Spleen (tissue), 11 donors: ENCODE results near the gene ZDHHC14. TPM values are rescaled to one million over a fixed set of nuclear protein-coding genes. Genes with fewer than 3 reads are reported as not detected.

ENCODE experiments used
- DNase-seq: peaks from one replicate; pipeline ENCODE4 v3.0.0-alpha.2; 2020
- H3K27ac ChIP-seq, 8 donors: fragments of 200-600 bp; sonication (generic) in 7 of 8; 1 replicate in 4 of 8; 2 replicates in 4 of 8; pipeline versions ENCODE4 v1.5.0 to v1.8.0; 2016 to 2021; ENCODE audit warnings: inconsistent platforms in 4 of 8, mild to moderate bottlenecking in 4 of 8, moderate library complexity in 1 of 8
- H3K27me3 ChIP-seq, 7 donors: fragments of 200-600 bp; sonication (generic) in 6 of 7; replicated peaks in 1 of 7; 1 replicate in 4 of 7; 2 replicates in 3 of 7; pipeline versions ENCODE4 v1.5.0 to v1.8.0; 2016 to 2021; ENCODE audit warnings: inconsistent platforms in 3 of 7, mild to moderate bottlenecking in 1 of 7
- H3K36me3 ChIP-seq, 6 donors: fragments of 200-600 bp; sonication (generic) in 5 of 6; 1 replicate in 4 of 6; 2 replicates in 2 of 6; pipeline versions ENCODE4 v1.5.0 to v1.8.0; 2016 to 2021; ENCODE audit warnings: inconsistent platforms in 2 of 6
- H3K4me1 ChIP-seq, 6 donors: fragments of 200-600 bp; sonication (generic) in 5 of 6; 1 replicate in 3 of 6; 2 replicates in 3 of 6; pipeline versions ENCODE4 v1.5.0 to v1.8.0; 2016 to 2021; ENCODE audit warnings: inconsistent platforms in 3 of 6
- H3K4me3 ChIP-seq, 8 donors: fragments of 200-600 bp; sonication (generic) in 7 of 8; 1 replicate in 4 of 8; 2 replicates in 4 of 8; pipeline versions ENCODE4 v1.5.0 to v1.8.0; 2016 to 2021; ENCODE audit warnings: inconsistent platforms in 4 of 8, mild to moderate bottlenecking in 4 of 8, moderate library complexity in 2 of 8
- H3K9me3 ChIP-seq, 8 donors: fragments of 200-600 bp; sonication (generic) in 7 of 8; 1 replicate in 4 of 8; 2 replicates in 4 of 8; pipeline versions ENCODE4 v1.5.0 to v1.8.0; 2016 to 2021; ENCODE audit warnings: inconsistent platforms in 4 of 8
- POLR2A ChIP-seq, 3 donors: fragments of 450-650 bp; IDR thresholded peaks; one replicate each; pipeline ENCODE4 v1.5.1; 2017; ENCODE audit warnings: antibody characterized with exemption in 3 of 3, mild to moderate bottlenecking in 1 of 3
- POLR2AphosphoS5 ChIP-seq, 3 donors: sonication (generic); formaldehyde crosslinking; IDR thresholded peaks; one replicate each; pipeline ENCODE4 v1.5.1; 2017; ENCODE audit warnings: antibody characterized with exemption in 3 of 3
- WGBS, 5 donors: extraction: QIAGEN DNeasy Blood & Tissue Kit in 3 of 5; methylation state at CpG; one replicate each; pipeline versions ENCODE4 v1.1.5 to v1.1.7; 2013 to 2018; 5-methylcytosine and 5-hydroxymethylcytosine counted together
- intact Hi-C: fragments of 100-400 bp; cut with DNase I; formaldehyde crosslinking; loops from one replicate; pipeline ENCODE4 v1.15.0; 2023; ENCODE audit warnings: low total_unique reads
- polyA plus RNA-seq, 3 donors: library from polyadenylated mRNA; stranded (reverse); fragments of 200-250 nt; gene quantifications; one replicate each; pipeline ENCODE4 v1.2.1, GENCODE V29; 2013
- total RNA-seq, 7 donors: library from RNA; depleted of rRNA in 3 of 7; stranded (reverse); fragments of >200 nt in 3 of 7; fragmentation: NEBNext Ultra II Directional in 4 of 7; extraction: Animal tissue kit (Norgen Biotek cat#: 25700) in 4 of 7; gene quantifications; one replicate each; pipeline versions ENCODE4 v1.1.0 to v1.2.1, GENCODE V29; 2016 to 2021
- TF ChIP-seq, protein P1 (sequence below), 11 experiments: fragments of 200-600 bp in 7 of 11; fragments of 450-650 bp in 4 of 11; sonication (generic) in 4 of 11; IDR thresholded peaks in 8 of 11; conservative IDR thresholded peaks in 3 of 11; 1 replicate in 7 of 11; 2 replicates in 4 of 11; pipeline versions ENCODE4 v1.4.0 to v1.8.0; 2016 to 2021; ENCODE audit warnings: antibody characterized with exemption in 11 of 11, inconsistent platforms in 4 of 11, mild to moderate bottlenecking in 1 of 11
- donor health status: healthy with polysubstance abuse.
- donor health status: DM: no; HTN: no; CAD: no; lungs with moderate emphysema.
- donor health status: DM: no; HTN: no; CAD: no.
- donor health status: Bipolar disorder and iron deficiency.
- donor health status: healthy.
- donor health status: DM: no; HTN: no; CAD: no.
- donor health status: DM: yes; HTN: yes; CAD: no.

ZDHHC14 gene
- total and polyA plus RNA-seq, 10 donors: 7.8 to 18.2 (median 11.7) TPM

DNA sequence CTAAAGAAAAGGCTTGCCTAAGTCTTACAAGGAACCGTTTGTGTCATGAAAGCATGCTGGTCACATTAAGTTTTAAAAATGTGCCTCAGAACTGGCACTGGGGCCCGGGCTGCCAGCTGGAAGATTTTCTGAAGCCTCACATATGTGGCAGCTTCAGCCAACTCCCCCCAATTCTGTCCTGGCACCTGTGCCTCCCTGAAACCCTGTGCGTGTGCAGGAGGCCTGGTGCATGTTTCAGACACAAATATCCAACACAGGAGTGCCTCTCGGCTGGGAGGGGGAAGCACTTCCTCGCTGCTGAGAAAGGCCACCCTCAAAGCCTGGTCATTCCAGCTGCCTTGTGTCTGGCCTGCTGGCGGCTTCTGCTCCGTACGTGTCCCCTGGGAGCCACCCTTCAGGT, 253.6 kb downstream of the ZDHHC14 start:
- no peak overlapping the region for H3K4me3 ChIP-seq
- peaks cover 0 to 38% (median 2%) of the 10 kb centered on the region in 6 donors for H3K36me3 ChIP-seq
- H3K9me3 ChIP-seq: no peaks in the 10 kb centered on the region
- intact Hi-C loops: no loop called here
- 80 to 92% (median 89%) methylated on average over 8 of the region's 8 CpGs for WGBS, 5 donors
- no peak overlapping the region for H3K27ac ChIP-seq
- peaks cover 0 to 14% (median 0%) of the 10 kb centered on the region in 6 donors for H3K4me1 ChIP-seq
- TF ChIP-seq POLR2A (IDR thresholded peaks at IDR 0.05): no peak
- no peak for TF ChIP-seq POLR2AphosphoS5 (IDR thresholded peaks at IDR 0.05)
- TF ChIP-seq, protein P1, sequence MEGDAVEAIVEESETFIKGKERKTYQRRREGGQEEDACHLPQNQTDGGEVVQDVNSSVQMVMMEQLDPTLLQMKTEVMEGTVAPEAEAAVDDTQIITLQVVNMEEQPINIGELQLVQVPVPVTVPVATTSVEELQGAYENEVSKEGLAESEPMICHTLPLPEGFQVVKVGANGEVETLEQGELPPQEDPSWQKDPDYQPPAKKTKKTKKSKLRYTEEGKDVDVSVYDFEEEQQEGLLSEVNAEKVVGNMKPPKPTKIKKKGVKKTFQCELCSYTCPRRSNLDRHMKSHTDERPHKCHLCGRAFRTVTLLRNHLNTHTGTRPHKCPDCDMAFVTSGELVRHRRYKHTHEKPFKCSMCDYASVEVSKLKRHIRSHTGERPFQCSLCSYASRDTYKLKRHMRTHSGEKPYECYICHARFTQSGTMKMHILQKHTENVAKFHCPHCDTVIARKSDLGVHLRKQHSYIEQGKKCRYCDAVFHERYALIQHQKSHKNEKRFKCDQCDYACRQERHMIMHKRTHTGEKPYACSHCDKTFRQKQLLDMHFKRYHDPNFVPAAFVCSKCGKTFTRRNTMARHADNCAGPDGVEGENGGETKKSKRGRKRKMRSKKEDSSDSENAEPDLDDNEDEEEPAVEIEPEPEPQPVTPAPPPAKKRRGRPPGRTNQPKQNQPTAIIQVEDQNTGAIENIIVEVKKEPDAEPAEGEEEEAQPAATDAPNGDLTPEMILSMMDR (IDR thresholded peaks at IDR 0.05 in 8 of 11, conservative IDR thresholded peaks at IDR 0.05 in 3 of 11): no peak
- DNase-seq: no peak
- no peaks in the 10 kb centered on the region for H3K27me3 ChIP-seq

GRCh38 chr6:157635388-157636244, 254.6 kb downstream of the ZDHHC14 start:
- peaks cover 0 to 38% (median 2%) of the 10 kb centered on the region in 6 donors for H3K36me3 ChIP-seq
- H3K27ac ChIP-seq: no peak overlapping the region
- no peaks in the 10 kb centered on the region for H3K9me3 ChIP-seq
- intact Hi-C loops: no loop called here
- DNase-seq: no peak
- WGBS, 5 donors: 79 to 88% (median 82%) methylated on average over 23 of the region's 23 CpGs
- TF ChIP-seq, protein P1 (IDR thresholded peaks at IDR 0.05 in 8 of 11, conservative IDR thresholded peaks at IDR 0.05 in 3 of 11): no peak
- TF ChIP-seq POLR2AphosphoS5 (IDR thresholded peaks at IDR 0.05): no peak
- no peak for TF ChIP-seq POLR2A (IDR thresholded peaks at IDR 0.05)
- H3K4me1 ChIP-seq: peaks cover 0 to 21% (median 0%) of the 10 kb centered on the region in 6 donors
- H3K4me3 ChIP-seq: no peak overlapping the region
- no peaks in the 10 kb centered on the region for H3K27me3 ChIP-seq

DNA sequence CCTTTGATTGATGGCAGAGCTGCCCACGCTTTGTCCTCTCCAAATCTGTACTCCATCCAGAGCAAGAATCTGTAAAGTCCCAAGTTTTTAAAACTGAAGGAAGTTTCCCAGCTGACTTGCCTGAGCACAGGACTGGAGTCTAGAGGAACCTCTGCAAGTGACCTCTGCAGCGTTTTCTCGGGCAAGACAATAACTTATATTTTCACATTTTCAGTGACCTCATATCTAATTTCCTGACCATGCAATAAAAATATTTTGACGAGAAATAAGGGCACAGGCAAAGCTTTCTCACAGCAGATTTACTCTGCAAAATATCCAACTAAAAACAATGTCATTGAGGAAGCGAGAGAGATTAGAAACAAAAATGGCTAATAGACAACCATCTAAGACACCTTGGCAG, 256.5 kb downstream of the ZDHHC14 start:
- WGBS, 5 donors: 72 to 86% (median 83%) methylated on average over 5 of the region's 5 CpGs
- TF ChIP-seq POLR2A (IDR thresholded peaks at IDR 0.05) (no peak), POLR2AphosphoS5 (IDR thresholded peaks at IDR 0.05) (no peak)
- TF ChIP-seq, protein P1 (IDR thresholded peaks at IDR 0.05 in 8 of 11, conservative IDR thresholded peaks at IDR 0.05 in 3 of 11): no peak
- H3K36me3 ChIP-seq: peaks cover 0 to 35% (median 2%) of the 10 kb centered on the region in 6 donors
- no peaks in the 10 kb centered on the region for H3K9me3 ChIP-seq
- H3K4me1 ChIP-seq: peaks cover 0 to 21% (median 0%) of the 10 kb centered on the region in 6 donors
- no peak for DNase-seq
- intact Hi-C loops: no loop called here
- no peaks in the 10 kb centered on the region for H3K27me3 ChIP-seq
- no peak overlapping the region for H3K27ac ChIP-seq
- no peak overlapping the region for H3K4me3 ChIP-seq

DNA sequence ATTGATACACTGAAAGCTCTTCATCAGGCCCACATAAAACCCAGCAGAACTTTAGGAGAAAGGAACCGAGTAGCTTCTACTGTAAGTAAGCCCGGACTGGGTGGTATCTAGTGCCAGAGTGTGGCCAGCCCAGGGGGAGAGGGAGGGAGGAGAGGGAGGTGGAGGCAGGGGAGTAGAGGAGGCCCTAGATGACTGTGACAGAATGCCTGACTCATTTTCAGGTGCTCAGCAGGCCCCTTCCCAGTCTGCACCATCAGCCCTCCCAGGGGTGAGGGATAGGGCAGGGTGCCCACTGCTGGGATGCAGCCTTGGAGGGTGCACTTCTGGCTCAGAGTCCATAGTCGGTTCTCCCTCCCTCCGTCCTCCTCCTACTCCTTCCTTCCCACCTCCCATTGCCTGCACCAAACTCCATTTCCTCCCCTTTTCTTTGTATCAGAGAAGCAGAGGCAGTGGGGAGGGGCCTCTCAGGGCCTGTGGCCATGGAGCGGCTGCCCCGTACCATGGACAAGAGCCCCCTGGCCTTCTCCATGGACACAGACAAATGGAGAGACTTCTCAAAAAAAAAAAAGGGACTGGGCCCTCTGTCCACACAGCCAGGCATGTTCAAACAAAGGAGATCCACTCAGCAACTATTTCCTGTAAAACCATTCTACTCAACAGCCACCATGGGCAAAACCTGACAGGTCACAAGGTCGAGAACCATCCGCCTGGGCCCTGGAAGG, 257.1 kb downstream of the ZDHHC14 start:
- H3K4me3 ChIP-seq: no peak overlapping the region
- H3K9me3 ChIP-seq: no peaks in the 10 kb centered on the region
- TF ChIP-seq, protein P1 (IDR thresholded peaks at IDR 0.05 in 8 of 11, conservative IDR thresholded peaks at IDR 0.05 in 3 of 11): no peak
- peaks cover 0 to 30% (median 2%) of the 10 kb centered on the region in 6 donors for H3K36me3 ChIP-seq
- DNase-seq: no peak
- intact Hi-C loops: no loop called here
- 86 to 90% (median 88%) methylated on average over 8 of the region's 8 CpGs for WGBS, 5 donors
- H3K4me1 ChIP-seq: peaks cover 0 to 21% (median 0%) of the 10 kb centered on the region in 6 donors
- no peaks in the 10 kb centered on the region for H3K27me3 ChIP-seq
- no peak overlapping the region for H3K27ac ChIP-seq
